Erythroblast (primary cell): ENCODE data around the gene RASSF5.

ENCODE experiments used
- GATA1 ChIP-seq: IDR thresholded peaks from 2 replicates; pipeline ENCODE4 v1.6.1; 2011; ENCODE audit warnings: low read depth, mild to moderate bottlenecking, control low read depth, low read length, moderate library complexity
- POLR2A ChIP-seq: IDR thresholded peaks from 2 replicates; pipeline ENCODE4 v1.6.1; 2011; ENCODE audit warnings: mild to moderate bottlenecking, low read length

DNA sequence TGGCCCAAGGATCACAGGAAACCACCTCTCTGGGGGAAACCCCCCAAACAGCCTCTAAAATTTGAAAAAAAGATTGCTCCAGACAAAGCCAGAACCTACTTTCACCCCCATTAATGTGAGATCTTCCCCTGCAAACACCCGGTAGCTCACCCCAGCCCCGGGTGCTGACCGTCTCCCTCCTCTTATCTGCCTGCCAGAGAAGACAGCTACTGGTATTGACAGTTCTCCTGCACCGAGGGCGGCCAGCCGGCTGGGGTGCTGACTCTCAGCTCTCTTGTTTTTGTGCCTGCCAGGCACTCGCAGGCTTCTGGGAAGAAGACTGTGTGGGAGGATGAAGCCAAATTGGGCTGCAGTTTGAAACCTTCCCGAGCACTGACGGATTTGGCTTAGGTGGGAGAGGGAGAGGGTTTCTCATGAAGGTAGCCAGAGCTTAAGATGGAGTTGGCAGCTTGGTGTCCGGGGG, 48.2 kb downstream of the RASSF5 start:
- no peak for TF ChIP-seq POLR2A
- TF ChIP-seq GATA1 = no peak
